NCI-H2081 treated with DMSO at 0.1 percent for 48 hours (cell line): Measurements from ENCODE around the gene TNS2.

Experiments
- DNase-seq: peaks from one replicate; lab custom pipeline; 2025; lab: John Stamatoyannopoulos, UW

TNS2 gene

DNA sequence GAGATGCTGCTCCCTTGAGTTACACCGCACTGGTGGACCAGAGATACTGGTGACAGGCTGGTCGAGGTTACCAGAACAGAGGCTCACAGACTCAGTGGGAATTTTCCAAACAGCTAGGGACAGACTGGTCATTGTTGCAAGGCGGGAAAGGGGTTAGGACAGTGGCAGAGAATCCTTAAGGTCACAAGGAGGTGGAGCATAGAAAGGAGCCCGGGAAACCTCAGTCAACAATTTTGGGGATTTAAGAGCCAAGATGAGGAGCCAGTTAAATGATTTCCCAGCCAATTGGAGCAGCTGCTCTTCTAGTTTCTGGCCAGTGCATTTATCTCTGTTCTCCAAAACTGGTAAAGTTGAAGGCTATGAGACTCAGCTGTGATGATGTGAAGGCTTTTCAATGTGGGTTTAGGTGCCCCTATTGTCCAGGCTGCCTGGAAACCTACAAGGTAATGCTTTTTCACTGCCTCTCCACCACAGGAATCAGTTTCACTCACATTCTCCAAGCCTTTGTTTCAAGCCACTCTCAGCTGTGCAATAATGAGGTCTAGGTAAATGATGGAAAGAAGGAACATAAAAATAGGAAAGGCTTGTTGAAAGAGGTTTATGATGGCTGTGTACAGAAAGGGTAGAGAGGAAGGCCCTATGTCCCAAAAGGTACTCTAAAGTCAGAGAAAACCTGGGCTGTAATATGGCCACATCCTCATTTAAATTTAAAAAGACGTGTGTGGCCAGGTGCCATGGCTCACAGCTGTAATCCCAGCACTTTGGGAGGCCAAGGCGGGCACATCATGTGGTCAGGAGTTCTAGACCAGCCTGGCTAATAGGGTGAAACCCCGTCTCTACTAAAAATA is 7.0 kb upstream of the TNS2 start:
- no peak for DNase-seq

GRCh38 chr12:53044052-53044581 is 5.7 kb upstream of the TNS2 start:
- DNase-seq = no peak

GRCh38 chr12:53044896-53045695 is 4.8 kb upstream of the TNS2 start:
- DNase-seq = no peak

GRCh38 chr12:53045696-53046045 is 4.2 kb upstream of the TNS2 start:
- no peak for DNase-seq

DNA sequence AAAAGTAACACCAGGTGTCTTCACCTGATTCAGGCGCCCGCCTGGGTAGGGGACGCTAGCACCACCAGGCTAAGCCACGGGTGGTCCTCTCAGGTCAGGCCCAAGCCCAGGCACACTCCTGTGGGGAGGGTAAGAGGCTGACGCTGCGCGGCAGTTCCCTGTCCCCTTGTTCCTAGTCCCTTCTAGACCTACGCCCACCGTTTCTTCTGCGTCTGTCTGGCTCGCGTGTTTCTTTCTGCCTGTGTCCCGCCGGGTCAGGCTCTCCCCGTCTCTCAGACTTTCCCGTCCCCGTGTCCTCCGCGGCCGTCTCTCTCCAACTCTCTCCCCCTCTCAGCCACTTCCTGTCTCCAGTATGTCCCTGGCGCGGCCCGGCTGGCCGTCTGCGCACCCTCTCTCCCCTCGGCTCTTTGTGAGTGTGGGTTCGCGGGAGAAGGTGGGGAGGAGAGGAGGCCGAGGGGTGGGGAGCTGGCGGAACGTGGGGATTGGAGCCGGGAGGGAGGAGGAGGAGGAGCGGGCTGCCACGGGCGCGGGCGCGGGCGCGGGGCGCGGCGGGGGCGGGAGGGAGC is 3.1 kb upstream of the TNS2 start:
- DNase-seq = no peak

DNA sequence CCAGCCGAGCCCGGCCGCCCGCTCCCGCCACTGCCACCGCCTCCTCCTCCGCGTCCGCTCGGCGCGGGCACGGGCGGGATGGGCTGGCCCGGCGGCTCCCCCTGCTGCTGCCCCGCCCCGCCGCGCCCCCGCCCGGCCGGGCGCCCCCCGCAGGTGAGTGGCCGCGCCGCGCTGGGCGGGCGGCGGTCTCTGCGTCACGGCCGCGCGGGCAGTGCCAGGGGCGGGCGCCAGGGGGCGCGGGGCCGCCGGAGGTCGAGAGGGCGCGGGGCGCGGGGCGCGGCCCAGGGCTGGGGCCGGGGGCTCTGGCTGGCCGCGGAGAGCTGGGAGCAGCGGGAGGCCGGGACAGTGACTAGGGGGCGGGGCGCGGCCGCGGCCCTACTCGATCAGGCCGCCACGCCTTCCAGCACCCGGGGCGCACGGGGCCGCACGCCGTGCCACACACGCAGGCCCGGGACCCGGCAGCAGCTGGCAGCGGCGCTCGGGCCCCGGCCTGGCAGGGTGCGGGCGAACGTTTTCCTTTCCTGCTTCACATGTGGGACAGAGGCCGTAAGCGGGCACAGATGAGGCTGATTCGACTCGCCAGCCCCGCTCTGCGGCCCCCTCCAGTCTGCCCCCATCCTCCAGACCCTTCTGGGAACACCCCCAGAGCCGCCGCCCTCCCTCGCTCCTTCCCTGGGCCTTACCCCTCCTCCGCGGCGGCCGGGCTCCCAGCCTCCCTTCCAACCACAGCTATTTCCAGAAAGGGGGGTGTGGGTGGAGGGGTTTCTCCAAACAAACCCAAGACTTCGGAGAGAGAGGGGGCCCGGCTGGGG is 2.4 kb upstream of the TNS2 start:
- DNase-seq = no peak

DNA sequence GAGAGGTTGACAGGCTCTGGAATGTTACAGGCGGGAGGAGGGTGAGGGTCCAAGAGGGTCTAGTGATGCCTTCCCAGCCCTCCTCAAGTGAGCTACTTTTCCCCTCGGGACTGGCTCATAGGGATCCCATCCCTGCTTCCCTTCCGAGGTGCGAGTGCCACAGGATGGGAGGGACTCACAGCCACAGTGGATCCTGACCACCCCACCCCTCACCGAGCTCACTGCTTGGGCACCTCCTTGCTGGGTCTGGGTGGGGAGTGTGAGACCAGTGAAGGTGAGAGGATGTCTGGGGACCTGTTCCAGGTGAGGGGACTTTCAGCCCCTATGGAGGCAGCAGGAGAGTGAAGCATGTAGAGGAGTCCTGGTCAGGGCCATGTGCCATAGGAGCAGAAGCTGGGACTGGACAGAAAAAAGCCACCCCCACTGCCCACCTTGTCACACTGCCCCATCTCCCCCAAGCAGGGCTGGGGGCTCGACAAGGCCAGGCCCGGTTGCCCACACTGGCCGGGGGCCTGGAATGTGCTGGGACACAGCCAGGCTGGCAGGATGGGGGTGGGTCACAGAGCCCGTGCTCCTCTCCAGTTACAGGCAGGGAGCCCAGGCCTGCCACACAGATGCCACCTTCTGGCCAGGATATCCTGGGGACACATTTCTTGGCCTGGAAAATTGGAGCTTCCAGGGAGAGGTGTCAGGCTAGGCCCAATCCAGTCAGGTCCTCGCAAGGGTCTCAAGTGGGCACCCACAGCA is 1.7 kb upstream of the TNS2 start:
- no peak for DNase-seq

GRCh38 chr12:53048780-53049401 is 974 bp upstream of the TNS2 start:
- DNase-seq = no peak

DNA sequence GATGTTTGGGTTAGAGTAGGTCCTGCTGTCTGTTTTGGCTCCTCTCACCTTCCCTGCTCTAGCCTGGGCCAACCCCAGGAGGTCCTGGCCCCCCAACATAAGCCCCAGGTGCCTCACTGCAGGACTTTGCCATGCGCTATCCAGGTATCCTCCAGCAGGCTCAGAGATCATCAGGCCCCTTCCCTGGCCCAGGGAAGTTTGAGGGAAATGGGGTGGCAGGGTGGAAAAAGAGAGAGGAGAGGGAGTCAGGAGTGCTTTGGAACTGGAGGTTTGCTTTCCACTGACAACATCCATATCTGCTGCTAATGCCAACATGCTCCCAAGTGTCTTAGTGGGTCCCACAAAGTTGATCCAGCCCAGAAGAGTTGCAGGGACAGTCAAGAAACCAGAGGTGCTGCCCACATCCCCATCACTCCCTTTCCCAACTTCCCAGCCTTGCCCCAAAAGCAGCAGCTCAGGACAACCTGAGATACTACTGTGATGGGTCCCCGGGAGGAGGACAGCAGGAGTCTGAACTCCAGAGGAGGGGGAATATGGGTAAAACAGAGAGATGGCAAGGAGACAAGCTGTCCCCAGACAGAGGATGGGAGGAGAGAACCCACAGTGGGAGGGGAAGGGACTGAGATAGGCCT is 677 bp downstream of the TNS2 start:
- no peak for DNase-seq

DNA sequence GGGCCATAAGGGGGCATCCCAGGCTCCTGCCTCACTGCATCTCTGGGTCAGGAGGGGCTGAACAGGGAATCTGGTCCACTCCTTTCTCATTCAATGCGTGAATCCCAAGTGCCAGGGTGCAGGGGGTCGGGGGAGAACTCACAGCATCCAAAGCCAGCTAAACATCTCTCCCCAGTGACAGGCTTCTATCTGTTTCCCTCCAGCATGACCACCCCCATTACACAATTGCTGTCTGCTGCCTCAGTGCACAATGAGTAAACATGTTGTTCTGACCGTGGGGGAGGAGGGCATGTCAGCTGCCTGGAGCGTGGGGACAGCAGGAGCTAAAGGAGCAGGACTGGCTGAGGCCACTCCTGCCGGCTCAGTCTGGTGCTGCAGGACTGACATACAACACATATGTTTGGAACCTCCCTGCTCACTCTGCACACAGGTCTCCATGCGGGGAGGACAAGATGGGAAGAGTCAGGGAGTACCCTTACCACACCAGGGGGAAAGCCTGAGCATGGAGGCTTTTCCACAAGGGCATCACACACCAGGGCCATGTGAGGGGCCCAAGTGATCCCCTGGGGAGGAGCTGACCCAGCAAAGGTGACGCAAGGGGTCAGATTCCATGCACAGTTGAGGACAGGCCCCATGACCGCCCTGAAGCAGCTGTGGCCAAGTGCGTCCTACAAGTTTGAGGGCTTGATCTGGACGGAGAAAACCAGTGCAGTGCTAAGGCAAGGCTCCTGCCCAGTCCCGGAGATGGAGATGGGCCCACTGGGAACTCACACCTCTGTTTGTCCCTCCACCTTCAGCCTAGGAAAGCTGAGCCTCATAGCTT is 1.4 kb downstream of the TNS2 start:
- no peak for DNase-seq

DNA sequence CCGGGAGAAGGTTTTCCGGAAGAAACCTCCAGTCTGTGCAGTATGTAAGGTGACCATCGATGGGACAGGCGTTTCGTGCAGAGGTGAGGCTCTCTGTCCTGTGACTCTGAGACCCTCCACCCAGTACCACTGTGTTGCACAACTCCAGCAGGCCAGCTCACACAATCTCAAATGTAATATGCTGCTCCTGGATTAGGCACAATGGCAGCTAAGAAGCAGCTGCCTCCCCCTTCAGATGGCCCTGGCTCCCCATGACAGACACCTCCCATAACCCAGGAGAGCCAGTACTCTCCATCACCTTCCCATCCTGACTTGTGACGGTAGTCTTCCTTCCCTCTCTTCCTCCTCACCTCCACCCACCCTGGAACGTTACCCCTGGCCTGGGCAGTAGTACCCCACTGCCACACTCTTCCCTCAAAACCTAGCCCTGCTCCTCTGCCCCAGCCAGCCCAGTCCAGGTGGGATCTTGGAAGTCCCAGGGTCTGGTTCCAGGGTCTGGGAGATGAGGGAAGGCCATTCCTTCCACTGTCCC is 2.1 kb downstream of the TNS2 start:
- no peak for DNase-seq

GRCh38 chr12:53052419-53053217 is 2.8 kb downstream of the TNS2 start:
- DNase-seq = no peak

DNA sequence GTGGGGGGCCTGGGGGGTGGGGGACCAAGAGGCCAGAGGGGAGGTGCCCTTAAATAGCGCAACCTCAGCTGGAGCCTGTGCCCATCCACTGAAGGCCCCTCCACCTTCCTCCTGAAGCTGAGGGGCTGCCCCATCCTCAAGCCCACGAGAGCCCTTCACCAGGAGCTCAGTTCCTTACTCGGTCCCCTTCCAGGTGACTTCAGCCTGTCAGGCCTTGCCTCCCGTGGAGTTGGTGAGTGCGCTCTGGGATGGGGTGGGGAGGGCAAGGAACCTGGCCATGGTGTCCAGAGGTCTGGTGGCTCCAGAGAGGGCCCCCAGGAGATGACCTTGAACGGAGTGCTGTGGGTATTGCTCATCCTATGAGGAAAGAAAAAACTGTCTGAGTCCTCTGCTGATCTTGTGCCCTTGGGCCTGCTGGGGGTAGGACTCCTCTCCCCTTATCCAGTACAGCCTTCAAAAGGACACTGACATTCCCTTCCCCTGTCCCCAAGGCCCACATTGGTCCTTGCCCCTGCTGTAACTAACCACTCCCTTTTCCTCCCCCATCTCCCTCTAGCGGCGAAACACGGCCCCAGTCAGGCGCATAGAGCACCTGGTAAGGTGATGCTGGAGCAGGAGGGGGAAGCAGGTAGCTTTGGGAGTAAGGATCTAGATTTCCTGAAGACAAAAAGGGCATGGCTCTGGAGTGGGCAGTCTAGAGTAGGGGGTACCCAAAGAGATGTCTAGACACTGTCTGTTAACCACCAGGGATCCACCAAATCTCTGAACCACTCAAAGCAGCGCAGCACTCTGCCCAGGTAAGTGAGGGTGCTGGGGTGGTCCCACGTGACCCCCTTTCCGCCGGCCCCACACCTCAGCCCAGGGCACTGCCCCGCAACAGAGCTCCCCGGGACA is 3.6 kb downstream of the TNS2 start:
- no peak for DNase-seq

DNA sequence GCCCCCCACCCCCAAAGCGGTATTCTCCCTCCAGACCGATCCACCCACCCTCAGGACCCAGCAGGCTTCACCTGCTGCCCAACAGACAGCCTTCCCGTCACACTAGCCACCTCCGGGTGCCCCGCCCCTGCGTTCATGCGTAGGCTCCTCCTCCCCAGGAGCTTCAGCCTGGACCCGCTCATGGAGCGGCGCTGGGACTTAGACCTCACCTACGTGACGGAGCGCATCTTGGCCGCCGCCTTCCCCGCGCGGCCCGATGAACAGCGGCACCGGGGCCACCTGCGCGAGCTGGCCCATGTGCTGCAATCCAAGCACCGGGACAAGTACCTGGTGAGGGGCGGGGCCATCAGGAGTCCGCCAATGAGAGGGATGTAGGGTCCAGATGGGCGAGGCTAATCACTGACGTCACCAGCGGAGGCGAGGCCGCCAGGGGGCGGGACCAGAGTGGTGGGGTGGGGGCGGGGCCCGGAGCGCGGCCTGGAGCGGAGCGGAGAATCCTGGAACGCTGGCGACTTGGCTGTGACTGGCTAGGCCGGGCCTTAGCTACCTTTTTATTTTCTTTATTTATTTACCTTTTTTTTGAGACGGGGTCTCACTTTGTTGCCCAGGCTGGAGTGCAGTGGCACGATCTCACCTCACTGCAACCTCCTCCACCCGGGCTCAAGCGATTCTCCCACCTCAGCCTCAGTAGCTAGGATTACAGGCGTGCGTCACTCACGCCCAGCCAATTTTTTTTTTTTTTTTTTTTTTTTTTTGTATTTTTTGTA is 4.4 kb downstream of the TNS2 start:
- peak; percentile 71 for DNase-seq

GRCh38 chr12:53055471-53056266 is 5.8 kb downstream of the TNS2 start:
- no peak for DNase-seq

DNA sequence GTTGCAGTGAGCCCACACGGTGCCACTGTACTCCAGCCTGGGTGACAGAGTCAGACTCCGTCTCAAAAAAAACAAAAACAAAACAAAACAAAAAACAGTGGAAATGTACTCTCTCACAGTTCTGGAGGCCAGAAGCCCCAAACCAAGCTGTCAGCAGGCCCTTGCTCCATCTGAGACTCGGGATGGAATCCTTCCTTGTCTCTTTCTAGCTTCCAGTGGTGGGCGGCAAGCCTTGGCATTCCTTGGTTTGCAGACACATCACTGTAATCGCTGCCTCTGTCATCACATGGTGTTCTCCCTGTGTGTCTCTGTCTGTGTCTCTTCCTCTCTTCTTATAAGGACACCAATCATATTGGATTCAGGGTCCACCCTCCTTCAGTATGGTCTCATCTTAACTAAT is 6.4 kb downstream of the TNS2 start:
- no peak for DNase-seq
